NCI-H1105 (cell line): ENCODE measurements around the gene LEF1.
A peak's percentile ranks its signal among the peaks of the same experiment; 100 is the strongest.

Experiments
- DNase-seq: peaks from one replicate; lab custom pipeline; 2025; lab: John Stamatoyannopoulos, UW

LEF1 gene

DNA sequence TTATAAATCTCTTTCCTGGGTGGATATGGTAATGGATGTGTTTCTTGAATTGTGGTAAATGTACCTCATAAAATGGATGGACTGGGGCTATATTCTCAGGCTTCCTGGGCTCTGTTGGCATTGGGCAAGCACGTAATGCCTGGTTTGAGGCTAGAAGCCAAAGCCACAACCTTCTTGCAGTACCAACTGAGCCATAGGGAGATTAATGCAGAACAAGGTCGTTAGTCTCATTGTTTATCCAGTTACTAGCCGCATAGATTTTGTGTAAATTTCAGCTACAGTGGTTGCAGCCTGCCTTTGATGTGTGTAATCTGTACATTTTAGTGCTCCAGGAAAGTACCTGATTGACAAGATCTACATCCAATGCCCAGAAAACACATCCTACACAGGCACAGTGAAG lies 7.2 kb upstream of the LEF1 start:
- no peak for DNase-seq

DNA sequence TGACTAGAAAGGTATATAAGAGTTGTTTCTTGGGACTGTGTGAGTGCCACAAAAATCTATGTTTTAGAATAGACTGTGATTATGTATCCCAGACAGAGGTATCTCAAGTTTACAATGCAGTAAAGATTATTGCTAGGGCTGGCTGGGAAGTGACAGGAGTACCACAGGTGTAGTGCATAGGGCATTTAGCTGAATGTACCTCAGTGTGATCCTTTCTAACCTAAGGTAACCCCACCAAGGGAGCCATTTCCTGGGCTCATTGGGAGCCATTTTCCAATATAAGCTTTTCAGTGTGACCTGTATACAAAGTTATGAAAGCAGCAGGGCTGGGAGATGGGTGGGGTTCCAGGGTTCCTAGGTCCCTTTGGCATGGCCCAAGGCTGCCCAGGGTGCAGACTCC lies 6.1 kb upstream of the LEF1 start:
- DNase-seq, result no peak

DNA sequence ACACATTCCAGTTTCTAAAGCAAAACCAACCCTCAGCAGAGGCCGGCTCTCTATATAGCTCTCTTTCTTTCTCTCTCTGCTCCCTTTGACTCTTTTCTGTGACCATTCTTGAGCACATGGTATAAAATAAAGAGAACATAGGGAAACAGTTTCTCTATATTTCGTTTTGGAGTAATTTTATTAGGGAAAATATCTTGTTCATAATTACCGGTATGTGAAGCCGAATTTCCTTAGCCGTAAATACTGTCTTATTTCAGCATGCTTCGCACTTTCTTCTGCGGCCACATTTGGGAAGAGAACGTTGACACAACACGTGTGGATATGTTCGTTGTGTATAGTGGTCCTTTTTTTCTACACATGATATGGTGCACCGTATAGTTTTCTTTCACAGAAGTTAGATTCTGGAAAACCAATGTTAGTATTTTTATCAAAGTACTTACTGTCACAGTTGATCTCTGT lies 4.9 kb upstream of the LEF1 start:
- no peak for DNase-seq

DNA sequence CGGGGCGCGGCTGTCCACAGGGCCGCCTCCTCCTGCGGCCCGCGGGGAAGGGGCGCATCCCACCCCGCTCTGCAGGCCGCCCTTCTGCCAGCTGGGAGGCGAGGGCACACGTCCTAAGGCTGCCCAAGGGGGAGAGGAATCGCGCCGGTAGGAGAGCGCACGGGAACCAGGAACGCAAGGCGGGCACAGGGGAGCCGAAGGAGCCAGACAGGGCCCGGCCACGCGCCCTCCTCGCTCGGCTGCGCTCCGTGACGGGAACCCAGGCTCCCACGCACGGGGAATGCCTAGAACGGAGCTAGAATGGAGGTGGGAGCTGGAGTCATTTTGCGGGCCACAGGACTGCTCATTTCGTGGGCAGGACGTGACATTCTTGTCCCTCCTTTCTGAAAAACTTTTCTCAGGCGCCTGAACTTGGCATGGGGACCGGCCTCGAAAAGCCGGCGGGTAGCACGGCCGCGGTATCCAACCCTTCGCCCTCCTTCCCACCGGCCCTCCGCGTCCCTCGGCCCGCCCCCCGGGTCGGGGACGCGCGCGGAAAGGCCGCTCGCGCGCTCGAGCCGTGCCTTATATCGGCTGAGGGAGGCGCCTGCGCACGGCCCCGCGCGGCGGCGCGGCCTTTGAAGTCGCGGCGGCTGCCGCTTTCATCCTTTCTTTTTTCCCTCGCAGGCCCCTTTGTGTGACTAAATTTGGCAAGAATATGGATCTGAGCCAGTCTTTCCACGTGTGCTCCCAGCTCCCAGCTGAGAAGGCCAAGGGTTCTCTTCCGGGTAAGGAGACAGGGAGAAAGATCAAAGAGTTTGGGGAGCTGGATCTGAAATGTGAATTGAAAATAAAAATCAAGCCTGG lies 4.2 kb upstream of the LEF1 start:
- peak; percentile 79 for DNase-seq

DNA sequence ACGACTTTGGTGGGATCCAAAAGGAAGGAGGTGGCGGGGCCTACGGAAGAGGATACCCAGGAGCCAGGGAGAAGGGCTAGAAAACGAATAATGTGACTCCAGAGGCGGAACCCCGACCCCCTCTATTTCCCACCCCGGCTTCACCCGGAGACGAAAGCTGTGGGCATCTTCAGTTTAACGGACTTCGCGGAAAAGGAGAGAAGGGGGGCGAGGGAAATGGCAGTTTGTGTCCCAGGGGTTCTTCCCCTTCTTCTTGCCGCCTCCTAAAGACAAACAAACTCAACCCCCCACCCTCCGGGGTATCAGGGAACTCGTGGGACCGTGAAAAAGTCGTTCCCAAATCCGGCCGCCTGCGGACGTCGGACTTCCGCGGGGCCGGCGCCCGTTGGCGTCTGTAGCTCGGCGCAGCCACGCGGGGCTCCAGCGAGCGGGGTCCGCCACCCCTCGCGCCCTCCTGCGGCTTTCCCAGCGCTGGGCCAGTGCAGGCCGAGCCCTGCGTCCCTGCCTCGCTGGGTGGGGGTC lies 3.6 kb upstream of the LEF1 start:
- DNase-seq, result no peak

DNA sequence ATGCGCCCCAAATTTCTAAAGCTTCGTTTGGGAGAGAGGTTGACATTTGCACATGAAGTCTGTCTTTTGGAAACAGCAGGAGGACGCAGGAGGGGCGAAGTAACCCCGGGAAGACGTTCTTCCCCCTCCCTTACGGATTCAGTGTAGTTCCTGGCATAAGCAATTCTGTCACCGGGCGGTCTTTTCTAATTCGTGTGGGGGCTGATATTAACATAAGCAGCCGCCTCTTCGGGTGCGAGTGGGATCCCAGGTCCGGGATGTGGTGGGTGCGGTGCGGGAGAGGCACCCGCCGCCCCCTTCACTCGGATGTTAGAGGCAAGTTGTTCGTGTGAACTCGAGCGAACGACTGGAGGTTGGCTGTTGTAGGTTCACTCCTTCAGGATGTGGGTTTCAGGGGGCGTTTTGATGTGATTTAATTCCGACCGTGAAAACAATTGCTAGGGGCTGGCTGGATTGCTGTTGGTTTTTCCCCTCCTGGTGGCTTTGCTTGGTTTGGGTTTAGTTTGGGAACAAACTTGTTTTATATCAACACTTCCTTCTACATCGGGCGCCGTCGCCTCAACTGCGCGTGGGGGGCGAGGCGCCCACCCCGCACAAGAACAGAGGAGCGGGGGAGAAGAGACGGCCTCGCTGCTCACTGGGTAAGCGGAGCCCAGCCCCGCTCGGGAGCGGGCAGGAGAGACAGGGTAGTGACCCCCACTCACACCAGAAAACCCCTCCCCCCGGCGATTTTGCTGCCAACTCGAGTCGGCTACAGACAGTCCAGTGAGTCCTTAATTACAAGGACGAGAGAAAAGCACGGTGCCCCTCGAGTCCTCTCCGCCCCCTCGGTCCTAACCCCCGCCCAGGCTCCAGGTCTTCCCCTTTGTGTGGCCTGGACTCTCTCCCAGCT lies 2.9 kb upstream of the LEF1 start:
- DNase-seq, result no peak

DNA sequence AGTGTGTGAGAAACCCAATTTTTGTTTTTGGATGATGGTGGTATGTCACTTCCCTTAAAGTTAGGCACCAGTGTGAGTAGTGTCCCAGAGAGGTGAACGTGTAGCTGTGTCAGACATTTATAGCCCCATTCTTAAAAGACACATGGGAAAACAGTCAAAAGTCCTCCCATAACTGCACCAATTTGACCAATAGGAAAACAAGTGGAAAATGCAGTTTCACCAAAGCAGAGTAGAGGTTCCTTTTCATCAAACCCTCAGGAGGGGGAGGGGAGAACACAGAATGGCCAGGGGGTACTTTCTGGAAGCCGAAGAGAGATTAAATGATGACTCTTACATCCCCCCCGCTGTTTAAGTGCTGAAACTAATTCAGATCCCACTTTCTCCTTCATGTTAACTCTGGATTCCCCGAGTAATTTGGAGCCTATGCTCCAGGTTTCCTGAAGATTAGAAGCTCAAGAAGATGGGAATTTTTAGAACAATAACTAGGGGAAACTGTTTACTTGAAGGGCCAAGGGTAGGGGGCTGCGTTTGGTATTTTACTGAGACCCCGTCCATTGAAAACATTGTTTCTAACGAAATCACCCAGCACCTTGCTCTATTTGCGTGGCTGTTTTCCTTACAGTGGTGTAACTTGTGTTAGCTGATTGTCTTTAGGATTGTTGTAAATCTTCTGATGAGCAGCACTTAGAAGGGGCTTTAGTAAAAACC lies 2.1 kb upstream of the LEF1 start:
- no peak for DNase-seq

DNA sequence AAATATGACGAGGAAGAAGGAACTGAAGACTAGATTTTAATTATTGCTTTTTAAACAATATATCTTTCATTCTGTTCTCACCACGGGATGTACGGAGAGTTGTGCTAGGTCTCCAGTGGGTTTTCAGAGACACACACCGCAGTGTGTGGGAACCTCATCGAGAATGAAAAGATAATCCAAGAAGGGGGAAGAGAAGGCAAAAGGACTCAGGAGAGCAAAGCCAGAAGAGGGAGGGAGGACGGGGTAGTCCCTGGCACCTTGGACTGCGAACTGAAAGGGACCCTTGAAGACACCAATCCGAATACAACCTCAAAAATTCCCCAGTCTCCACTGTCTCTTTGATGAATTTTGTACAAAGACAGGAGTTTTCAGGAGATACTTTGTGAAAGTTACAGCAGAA lies 932 bp upstream of the LEF1 start:
- no peak for DNase-seq

DNA sequence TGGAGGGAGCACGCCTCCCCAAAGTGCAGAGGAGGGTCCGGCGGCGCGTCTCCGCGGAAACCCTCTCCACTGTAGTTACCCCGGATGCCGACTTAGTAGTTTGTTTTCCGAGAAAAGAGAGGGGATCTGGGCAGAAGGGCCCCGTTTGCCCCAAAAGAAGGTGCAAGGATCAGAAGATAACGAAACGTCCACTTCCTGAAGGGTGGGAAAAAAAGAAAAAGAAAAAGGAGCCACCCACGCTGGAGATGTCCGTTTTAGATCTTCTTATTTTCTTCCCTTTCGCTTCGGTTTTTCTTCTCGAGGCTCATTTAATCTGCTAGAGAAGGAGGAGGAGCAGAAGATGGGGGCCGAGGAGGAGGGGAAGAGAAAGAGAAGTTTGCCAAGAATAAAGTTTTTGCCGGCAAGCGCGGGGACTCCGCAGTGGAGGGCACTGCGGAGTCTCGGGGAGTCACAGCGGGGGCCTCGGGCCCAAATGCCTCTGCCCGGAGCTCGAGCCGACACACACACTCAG lies 517 bp downstream of the LEF1 start:
- no peak for DNase-seq

DNA sequence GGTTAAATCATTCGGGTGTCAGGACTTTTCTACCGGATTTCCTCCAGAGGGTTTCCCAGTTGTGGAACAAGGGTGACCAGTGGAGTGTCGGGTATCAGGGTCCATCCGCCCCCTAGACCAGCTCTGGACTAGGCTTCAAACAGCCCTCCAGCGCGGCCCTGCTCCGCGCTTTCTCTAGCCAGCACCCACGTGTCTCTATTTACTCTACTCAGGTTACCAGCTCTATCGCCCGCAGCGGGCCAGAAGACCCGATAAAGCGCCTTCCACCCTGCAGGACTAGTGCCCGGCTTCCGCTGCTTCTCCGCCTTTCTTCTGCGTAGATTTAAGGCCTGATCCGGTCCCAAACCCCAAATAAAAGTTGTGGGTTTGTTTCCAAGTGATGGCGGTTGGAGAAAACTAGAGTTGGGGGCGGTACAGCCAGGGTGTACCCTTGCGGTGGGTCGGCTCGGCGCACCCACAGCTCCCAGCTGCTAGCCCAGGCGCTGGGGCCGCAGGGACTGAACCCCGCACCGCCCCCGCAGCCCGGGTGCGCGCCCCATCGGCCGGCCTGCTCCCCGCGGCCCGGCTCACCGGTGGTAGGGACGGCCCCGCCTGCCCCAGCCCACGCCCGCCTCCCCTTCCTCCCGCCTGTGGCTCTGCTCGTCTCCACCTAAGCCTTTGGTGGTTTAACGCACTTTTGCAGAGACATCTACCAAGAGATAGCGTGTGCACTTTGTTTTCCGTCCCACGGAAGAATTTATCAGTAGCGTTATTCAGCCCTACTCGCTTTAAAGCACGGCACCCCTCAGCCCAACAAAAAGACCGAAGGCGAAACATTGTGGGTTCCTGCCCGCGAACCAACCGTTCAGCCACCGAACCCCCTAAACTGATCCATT lies 2.1 kb downstream of the LEF1 start:
- DNase-seq, result peak; percentile 26

DNA sequence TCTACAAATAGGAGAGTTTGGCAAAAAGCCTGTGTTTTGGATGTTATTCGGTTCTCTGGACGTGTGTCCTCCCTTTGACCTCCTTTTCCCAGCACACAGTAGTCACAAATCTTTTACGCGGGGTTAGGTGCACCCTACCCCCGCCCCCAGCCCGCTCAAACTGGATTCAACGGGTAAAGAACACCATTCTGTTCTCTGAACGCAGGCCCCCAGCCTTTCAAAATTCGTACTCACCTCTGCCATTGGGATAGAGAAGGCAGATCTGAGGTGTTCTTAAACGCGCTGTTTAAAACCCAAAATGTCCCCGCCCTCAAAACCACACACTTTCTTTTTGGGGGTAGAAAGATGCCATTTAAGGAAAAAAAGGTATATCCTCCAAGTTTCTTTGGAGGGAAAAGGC lies 2.7 kb downstream of the LEF1 start:
- no peak for DNase-seq

DNA sequence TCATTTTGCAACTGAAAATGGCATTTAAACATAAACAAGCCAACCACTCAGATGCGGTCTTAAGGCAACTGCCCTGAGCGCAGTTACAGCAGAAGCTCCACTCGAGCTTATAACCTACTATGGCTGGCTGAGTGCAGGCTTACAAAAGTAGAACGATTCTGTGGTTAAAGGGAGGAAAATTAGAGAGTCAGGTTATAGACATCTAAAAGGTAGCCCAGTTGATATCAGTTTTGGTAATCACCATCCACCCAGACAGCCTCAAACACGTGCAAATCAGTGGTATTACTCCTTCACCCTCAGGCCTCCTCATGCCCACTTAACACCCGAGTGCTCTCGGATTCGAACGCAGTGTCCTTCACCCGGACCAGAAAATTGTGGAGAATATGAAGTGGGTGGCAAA lies 3.1 kb downstream of the LEF1 start:
- DNase-seq, result no peak

DNA sequence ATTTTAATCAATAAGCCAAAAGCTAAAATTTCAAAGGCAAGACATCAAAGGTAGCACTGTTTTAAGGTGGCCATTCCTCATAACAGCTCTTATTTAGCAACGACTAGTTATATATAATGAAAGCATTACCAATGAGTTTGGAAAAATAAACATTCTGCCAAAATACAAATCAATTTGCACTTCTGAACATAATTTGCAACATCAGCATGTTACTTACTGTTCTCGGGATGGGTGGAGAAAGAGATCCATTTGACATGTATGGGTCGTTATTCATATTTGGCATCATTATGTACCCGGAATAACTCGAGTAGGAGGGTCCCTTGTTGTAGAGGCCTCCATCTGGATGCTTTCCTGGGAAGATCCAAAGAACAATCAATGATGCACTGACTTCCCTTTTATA lies 5.4 kb downstream of the LEF1 start:
- no peak for DNase-seq

DNA sequence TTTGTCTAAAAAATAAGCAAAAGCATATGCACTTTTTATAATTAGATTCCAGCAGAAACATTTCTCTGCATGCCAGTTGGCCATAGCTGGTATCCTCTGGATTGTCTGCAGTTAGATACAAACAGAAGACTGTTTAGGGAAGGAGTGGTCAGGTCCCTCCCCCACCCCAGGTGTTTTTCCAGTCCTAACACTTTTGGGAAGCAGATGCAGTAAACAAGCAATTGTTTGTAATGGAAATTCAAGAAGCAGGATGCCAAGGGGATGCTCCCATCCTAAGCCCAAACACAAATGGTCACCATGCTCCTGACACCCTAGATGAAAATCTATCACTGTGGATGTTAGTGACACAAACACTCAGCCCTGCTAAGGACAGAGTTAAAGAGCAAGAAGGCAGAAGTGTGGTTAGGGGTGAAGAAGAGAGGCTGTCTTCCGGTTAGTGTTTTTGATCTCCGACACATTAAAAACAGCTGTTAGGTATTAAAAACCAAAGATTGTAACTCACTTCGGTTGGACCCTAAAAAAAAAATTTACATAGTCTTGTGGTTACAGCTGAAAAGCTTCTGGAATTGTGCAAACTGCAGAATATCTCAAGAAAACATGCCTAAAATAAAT lies 7.9 kb downstream of the LEF1 start:
- DNase-seq, result no peak

DNA sequence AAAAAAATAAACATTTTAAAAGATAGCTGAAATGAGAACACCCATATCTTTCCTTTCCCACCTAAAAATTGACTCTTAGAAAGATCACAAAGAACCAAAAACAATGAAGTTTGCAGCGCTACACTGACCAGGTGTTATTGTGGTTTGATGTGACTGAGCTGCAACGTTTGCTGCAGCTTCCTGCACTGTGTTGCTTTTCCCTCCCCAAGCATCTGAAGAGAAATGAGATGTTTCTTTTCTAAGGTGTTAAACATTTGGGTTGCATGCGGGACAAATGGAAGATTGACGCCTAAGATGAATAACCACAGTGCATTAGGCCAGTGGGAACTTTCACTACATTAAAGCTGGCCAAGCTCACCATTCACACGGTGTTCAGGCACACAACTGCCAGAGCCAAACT lies 8.9 kb downstream of the LEF1 start:
- no peak for DNase-seq

DNA sequence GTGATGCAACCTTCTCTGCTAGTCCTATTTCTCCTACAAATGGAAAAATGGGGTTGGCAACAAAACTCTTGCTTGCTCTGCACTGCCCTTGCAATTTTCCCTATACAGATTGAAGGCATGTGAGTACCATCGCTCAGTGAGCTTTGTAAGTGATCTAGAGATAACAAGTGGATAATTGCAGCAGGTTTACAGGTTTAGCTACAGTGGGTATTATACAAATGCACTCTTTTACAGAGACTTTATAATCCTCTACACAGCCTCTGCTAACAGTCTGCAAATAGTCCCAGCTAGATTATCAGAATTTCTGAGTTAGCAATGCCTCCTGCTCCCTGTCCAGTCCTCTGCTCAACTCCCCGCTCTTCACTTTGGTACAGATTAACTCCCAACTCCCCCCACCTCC lies 11.1 kb downstream of the LEF1 start:
- DNase-seq, result no peak

DNA sequence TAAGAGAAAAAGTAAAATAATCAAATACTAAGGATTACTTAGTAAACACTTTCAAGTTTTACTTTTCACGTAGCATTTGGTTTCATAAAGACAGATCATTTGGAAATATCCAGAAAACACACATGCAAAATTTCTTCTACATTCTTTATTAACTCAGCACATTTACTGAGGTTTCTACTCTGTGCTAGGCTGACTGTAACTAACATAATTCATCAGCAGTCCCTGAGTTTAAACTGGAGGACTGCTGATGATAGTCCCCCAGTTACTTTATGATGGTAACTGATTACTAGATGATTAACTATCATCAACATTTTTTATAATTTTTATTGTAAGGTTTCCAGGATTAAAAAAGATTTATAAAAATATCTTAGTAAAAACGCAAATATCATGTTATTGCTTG lies 12.3 kb downstream of the LEF1 start:
- DNase-seq, result no peak

DNA sequence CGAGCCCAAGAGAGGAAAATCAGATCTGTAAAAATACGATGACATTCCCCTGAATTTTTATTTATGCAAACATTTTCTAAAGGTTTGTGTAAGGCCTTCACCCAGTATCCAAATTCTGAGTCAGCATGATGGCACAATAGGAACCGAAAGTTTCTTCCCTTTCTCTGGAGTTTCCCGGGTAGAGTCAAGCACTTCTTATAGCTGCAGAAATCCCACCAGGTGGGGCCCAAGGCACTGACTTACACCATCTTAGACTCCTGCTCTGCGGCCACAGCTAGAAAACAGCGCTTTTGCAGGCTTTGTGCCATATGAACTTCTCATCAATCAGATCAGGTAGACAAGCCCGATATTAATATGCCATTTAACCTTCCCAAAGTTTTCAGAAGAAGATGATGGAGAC lies 13.4 kb downstream of the LEF1 start:
- no peak for DNase-seq

DNA sequence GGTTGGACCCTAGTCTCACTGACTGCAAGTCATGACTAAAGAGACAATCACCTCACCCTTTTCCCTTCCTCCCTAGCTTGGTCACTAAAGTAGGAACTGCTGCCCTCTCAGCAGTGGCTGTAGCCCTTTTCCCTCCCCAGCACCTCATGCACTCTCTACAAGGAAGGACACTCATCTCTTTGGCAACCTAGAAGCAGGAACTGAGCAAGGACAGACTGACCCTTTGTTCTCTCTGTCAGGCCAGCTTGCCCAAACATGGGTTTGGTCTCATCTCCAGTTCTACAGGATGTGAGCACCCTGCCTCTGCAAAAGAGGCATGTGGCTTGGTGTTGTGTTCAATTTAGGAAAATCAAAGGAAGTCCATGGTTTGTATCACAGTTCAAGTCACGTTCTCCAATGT lies 15.8 kb downstream of the LEF1 start:
- DNase-seq, result no peak

DNA sequence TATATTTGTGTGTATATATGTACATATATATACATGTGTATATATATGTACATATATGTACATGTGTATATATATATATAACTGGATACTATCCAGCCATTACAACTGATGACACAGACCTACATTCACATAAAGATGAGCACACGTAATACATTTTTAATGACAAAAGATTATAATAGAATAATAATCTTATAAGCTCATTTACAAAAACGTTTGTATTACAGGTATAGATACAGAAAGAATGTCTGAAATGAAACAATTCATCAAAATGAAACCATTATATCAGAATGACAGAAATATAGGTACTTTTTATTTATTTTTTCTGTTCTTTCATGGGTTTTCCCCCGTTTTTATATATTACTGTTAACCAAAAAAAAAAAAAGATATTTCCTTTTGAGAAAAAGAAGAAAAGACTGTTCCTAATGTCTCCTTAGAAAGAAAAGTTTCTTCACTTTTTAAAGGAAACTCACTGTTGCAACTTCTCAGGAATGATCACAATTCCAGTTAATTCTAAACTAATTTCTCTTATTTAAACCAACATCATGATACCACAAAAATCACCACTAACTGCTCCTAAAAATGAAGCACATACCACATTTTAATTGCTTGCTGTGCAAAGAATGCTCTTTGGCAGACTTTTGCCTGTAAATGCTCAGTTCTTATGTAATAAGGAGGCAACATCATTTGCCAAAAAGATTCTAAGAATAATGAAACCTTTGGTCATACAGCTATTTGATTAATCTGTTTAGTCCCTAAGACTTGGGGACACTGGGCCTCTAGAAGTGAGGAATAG lies 18.9 kb downstream of the LEF1 start:
- DNase-seq, result no peak
